SK-N-SH (cell line): ENCODE measurements around the gene MAGEB6. TPM values are rescaled to one million over a fixed set of nuclear protein-coding genes. Genes with fewer than 3 reads are reported as not detected.

ENCODE experiments used
- CTCF ChIA-PET: fragments of 300-600, 350-600 bp; formaldehyde crosslinking; extraction: SDS; loops from one replicate; lab custom pipeline; 2021; lab: Yijun Ruan, JAX
- POLR2A ChIA-PET: fragments of 350-600 bp; sonication (Branson Sonifier 250); formaldehyde crosslinking; extraction: SDS; loops from one replicate; lab custom pipeline; 2020; ENCODE audit warnings: antibody characterized with exemption, inconsistent platforms; lab: Yijun Ruan, JAX
- DNase-seq: peaks from one replicate; pipeline ENCODE4 v3.0.0; 2012
- H2AFZ ChIP-seq: fragments of 200-600 bp; sonication (generic); 2 replicates; pipeline ENCODE4 v1.8.1; 2016; ENCODE audit warnings: antibody characterized with exemption, mild to moderate bottlenecking, low read depth
- H3F3A ChIP-seq: fragments of 200-600 bp; sonication (generic); replicated peaks from 2 replicates; pipeline ENCODE3; 2016; ENCODE audit warnings: antibody characterized with exemption, mild to moderate bottlenecking; ENCODE audit not compliant: insufficient read depth
- H3K27ac ChIP-seq, 2 experiments: fragments of 200-500 bp in 1 of 2; fragments of 200-600 bp in 1 of 2; sonication (Bioruptor generic) in 1 of 2; sonication (generic), shearing (Covaris generic) in 1 of 2; 2 replicates each; pipeline versions ENCODE4 v1.5.1 to v1.6.1; 2014 to 2016; ENCODE audit warnings: low read depth in 2 of 2, inconsistent platforms in 1 of 2, low read length in 1 of 2, mild to moderate bottlenecking in 1 of 2, mixed read lengths in 1 of 2
- H3K27me3 ChIP-seq: fragments of 200-600 bp; sonication (generic), shearing (Covaris generic); 2 replicates; pipeline ENCODE4 v1.6.1; 2016; ENCODE audit warnings: mixed run types; ENCODE audit not compliant: insufficient read depth
- H3K36me3 ChIP-seq, 2 experiments: fragments of 200-500 bp in 1 of 2; fragments of 200-600 bp in 1 of 2; sonication (Bioruptor generic) in 1 of 2; sonication (generic) in 1 of 2; replicated peaks in 1 of 2; 2 replicates each; pipeline versions ENCODE3 to v1.5.1; 2014 to 2016; ENCODE audit warnings: low read length in 1 of 2, mild to moderate bottlenecking in 1 of 2; ENCODE audit not compliant: insufficient read depth in 2 of 2, control insufficient read depth in 1 of 2
- H3K4me1 ChIP-seq, 2 experiments: fragments of 200-500 bp in 1 of 2; fragments of 200-600 bp in 1 of 2; sonication (Bioruptor generic) in 1 of 2; sonication (generic), shearing (Covaris generic) in 1 of 2; 2 replicates each; pipeline versions ENCODE4 v1.5.1 to v1.6.1; 2014 to 2016; ENCODE audit warnings: low read depth in 1 of 2, low read length in 1 of 2, mixed run types in 1 of 2; ENCODE audit not compliant: insufficient read depth in 2 of 2, control insufficient read depth in 1 of 2
- H3K4me2 ChIP-seq: fragments of 200-600 bp; sonication (generic), shearing (Covaris generic); 2 replicates; pipeline ENCODE4 v1.6.1; 2017; ENCODE audit warnings: mixed run types
- H3K4me3 ChIP-seq, 2 experiments: fragments of 200-500 bp in 1 of 2; fragments of 200-600 bp in 1 of 2; sonication (Bioruptor generic) in 1 of 2; sonication (generic), shearing (Covaris generic) in 1 of 2; 2 replicates each; pipeline versions ENCODE4 v1.5.1 to v1.8.1; 2014 to 2016; ENCODE audit warnings: low read depth in 2 of 2, inconsistent platforms in 1 of 2, low read length in 1 of 2, mild to moderate bottlenecking in 1 of 2, mixed read lengths in 1 of 2, moderate library complexity in 1 of 2
- H3K79me2 ChIP-seq: fragments of 200-600 bp; sonication (generic); 2 replicates; pipeline ENCODE4 v1.8.1; 2017; ENCODE audit warnings: mild to moderate bottlenecking; ENCODE audit not compliant: insufficient read depth
- H3K9ac ChIP-seq: fragments of 200-600 bp; sonication (generic); 2 replicates; pipeline ENCODE4 v1.6.1; 2017; ENCODE audit warnings: mixed run types
- H3K9me2 ChIP-seq: fragments of 200-600 bp; sonication (generic); 2 replicates; pipeline ENCODE4 v1.6.1; 2017; ENCODE audit warnings: mixed run types
- H3K9me3 ChIP-seq: fragments of 200-600 bp; sonication (generic); 2 replicates; pipeline ENCODE4 v1.6.1; 2017; ENCODE audit warnings: mixed run types, mild to moderate bottlenecking, moderate library complexity
- H4K20me1 ChIP-seq: fragments of 200-600 bp; sonication (generic); 2 replicates; pipeline ENCODE4 v1.6.1; 2017; ENCODE audit warnings: mild to moderate bottlenecking, mixed run types; ENCODE audit not compliant: insufficient read depth
- CTCF ChIP-seq: fragments of 200-600 bp; sonication (generic); IDR thresholded peaks from 2 replicates; pipeline ENCODE4 v1.6.1; 2017; ENCODE audit warnings: antibody characterized with exemption, mild to moderate bottlenecking, moderate library complexity
- ELF1 ChIP-seq: IDR thresholded peaks from 2 replicates; pipeline ENCODE4 v1.4.0; 2012
- GATA2 ChIP-seq: sonication (generic); formaldehyde crosslinking; IDR thresholded peaks from 2 replicates; pipeline ENCODE4 v1.5.0; 2020; ENCODE audit warnings: mild to moderate bottlenecking, missing genetic modification reagents
- IRF3 ChIP-seq: fragments of 150-350 bp; IDR thresholded peaks from 2 replicates; pipeline ENCODE4 v1.6.1; 2016; ENCODE audit warnings: mild to moderate bottlenecking, low read depth, low read length
- JUND ChIP-seq: IDR thresholded peaks from 2 replicates; pipeline ENCODE4 v1.4.0; 2012
- MAX ChIP-seq: IDR thresholded peaks from 2 replicates; pipeline ENCODE4 v1.4.0; 2012; ENCODE audit warnings: low read depth
- MEF2A ChIP-seq: IDR thresholded peaks from 2 replicates; pipeline ENCODE4 v1.4.0; 2012; ENCODE audit warnings: low read depth, borderline replicate concordance
- POLR2AphosphoS5 ChIP-seq: IDR thresholded peaks from 2 replicates; pipeline ENCODE4 v1.6.1; 2012; ENCODE audit warnings: low read depth, low read length
- RAD21 ChIP-seq: IDR thresholded peaks from 2 replicates; pipeline ENCODE4 v1.6.1; 2012; ENCODE audit warnings: mild to moderate bottlenecking, low read length
- RCOR1 ChIP-seq: fragments of 150-350 bp; IDR thresholded peaks from 2 replicates; pipeline ENCODE4 v1.6.1; 2017; ENCODE audit warnings: antibody characterized with exemption, low read length
- SIN3A ChIP-seq: IDR thresholded peaks from 2 replicates; pipeline ENCODE4 v1.6.1; 2012; ENCODE audit warnings: low read depth, mild to moderate bottlenecking, low read length, moderate library complexity, borderline replicate concordance
- SMC3 ChIP-seq: IDR thresholded peaks from 2 replicates; pipeline ENCODE4 v1.6.1; 2012; ENCODE audit warnings: low read depth, low read length, improper control_type of control experiment
- TCF12 ChIP-seq: IDR thresholded peaks from 2 replicates; pipeline ENCODE4 v1.4.0; 2012
- TEAD4 ChIP-seq: IDR thresholded peaks from 2 replicates; pipeline ENCODE4 v1.4.0; 2012; ENCODE audit warnings: mild to moderate bottlenecking, borderline replicate concordance; ENCODE audit not compliant: insufficient read depth
- USF2 ChIP-seq: fragments of 150-350 bp; IDR thresholded peaks from 2 replicates; pipeline ENCODE4 v1.6.1; 2017; ENCODE audit warnings: antibody characterized with exemption, low read length, low read depth, borderline replicate concordance
- YY1 ChIP-seq: IDR thresholded peaks from 2 replicates; pipeline ENCODE4 v1.4.0; 2012; ENCODE audit warnings: low read depth, mild to moderate bottlenecking
- WGBS: methylation state at CpG from one replicate; pipeline ENCODE4 v1.1.6; 2017; ENCODE audit warnings: low lambda C conversion rate; 5-methylcytosine and 5-hydroxymethylcytosine counted together
- polyA plus RNA-seq, 3 experiments: library from polyadenylated mRNA; depleted of rRNA; stranded (reverse); fragments of >200 nt; gene quantifications; 2 replicates each; pipeline ENCODE4 v1.2.3, GENCODE V29; 2012

MAGEB6 gene
- polyA plus RNA-seq, 1 of the 3 experiments (the other 2 are of a cell fraction), result 0.67 TPM

- H3K79me2 ChIP-seq, result no peaks in the 10 kb centered on the region
- 3% methylated on average over 3 of the region's 3 CpGs for WGBS
- H3K9me2 ChIP-seq, result no peaks in the 10 kb centered on the region
- POLR2A ChIA-PET, result no interaction called here
- CTCF ChIA-PET, result no interaction called here
- no peaks in the 10 kb centered on the region for H3K4me1 ChIP-seq
- H3K4me2 ChIP-seq, result no peak overlapping the region
- no peaks in the 10 kb centered on the region for H3K27me3 ChIP-seq
- TF ChIP-seq TEAD4 (no peak), YY1 (no peak), TCF12 (no peak), MAX (no peak), MEF2A (no peak), POLR2AphosphoS5 (no peak), ELF1 (no peak), GATA2 (no peak), SIN3A (no peak)
- no peaks in the 10 kb centered on the region for H3K36me3 ChIP-seq
- H2AFZ ChIP-seq, result no peak overlapping the region
- no peaks in the 10 kb centered on the region for H4K20me1 ChIP-seq
- H3K27ac ChIP-seq, result no peak overlapping the region
- H3K9me3 ChIP-seq, result no peaks in the 10 kb centered on the region
- no peaks in the 10 kb centered on the region for H3F3A ChIP-seq
- no peak for DNase-seq
- no peak overlapping the region for H3K4me3 ChIP-seq
- H3K9ac ChIP-seq, result no peak overlapping the region
Observed at GRCh38 chrX:26208012-26208411, 15.8 kb downstream of the MAGEB6 start.

- Histone ChIP-seq H3K9me3 (no peaks in the 10 kb centered on the region), H3K4me1 (no peaks in the 10 kb centered on the region)
- 2% methylated on average over 5 of the region's 5 CpGs for WGBS
- POLR2A ChIA-PET, result no interaction called here
- TF ChIP-seq IRF3 (no peak), RAD21 (no peak), SMC3 (no peak), CTCF (no peak), RCOR1 (no peak), JUND (no peak), USF2 (no peak), POLR2AphosphoS5 (no peak)
- TF ChIP-seq, all 33 proteins: peak for 0
- Histone ChIP-seq H3K9me2 (no peaks in the 10 kb centered on the region), H3K4me2 (no peak within 1 kb of the TSS), H3K4me3 (no peak within 1 kb of the TSS), H3K27me3 (no peaks in the 10 kb centered on the region), H3F3A (no peaks in the 10 kb centered on the region), H4K20me1 (no peaks in the 10 kb centered on the region), H3K36me3 (no peaks in the 10 kb centered on the region), H2AFZ (no peak within 1 kb of the TSS), H3K27ac (no peak within 1 kb of the TSS), H3K79me2 (no peaks in the 10 kb centered on the region), H3K9ac (no peak within 1 kb of the TSS)
- no peak for DNase-seq
- CTCF ChIA-PET, result no interaction called here
Observed at GRCh38 chrX:26215869-26216268, 23.6 kb downstream of the MAGEB6 start, which contains the start of gene MAGEB5. Gene MAGEB5 (plus strand): TSS chrX:26216169. CDS start chrX:26217302, 1,133 bp downstream.
